Neural cell (in vitro differentiated cells): ENCODE results near the gene PCBP4. TPM values are rescaled to one million over a fixed set of nuclear protein-coding genes. Genes with fewer than 3 reads are reported as not detected.

Source experiments
- H2AFZ ChIP-seq: fragments of 200-600, 300-800 bp; sonication (generic), shearing (Covaris generic); 2 replicates; pipeline ENCODE4 v1.6.0; 2014; ENCODE audit warnings: low read depth, mild to moderate bottlenecking, antibody characterized with exemption, low read length, moderate library complexity
- H3F3A ChIP-seq: fragments of 200-600 bp; shearing (Covaris generic); 2 replicates; pipeline ENCODE4 v1.6.1; 2016; ENCODE audit warnings: mild to moderate bottlenecking, moderate library complexity, mixed read lengths, antibody characterized with exemption, low read length; ENCODE audit not compliant: insufficient read depth, poor library complexity, severe bottlenecking
- H3K27ac ChIP-seq: fragments of 200-600, 300-800 bp; sonication (generic), shearing (Covaris generic); 2 replicates; pipeline ENCODE4 v1.5.1; 2014; ENCODE audit warnings: mild to moderate bottlenecking, low read length, moderate library complexity
- H3K27me3 ChIP-seq: fragments of 300-800, 200-600 bp; sonication (generic), shearing (Covaris generic); 2 replicates; pipeline ENCODE4 v1.6.0; 2014; ENCODE audit warnings: mild to moderate bottlenecking, low read depth, low read length, moderate library complexity; ENCODE audit not compliant: insufficient read depth
- H3K36me3 ChIP-seq: fragments of 300-800, 200-600 bp; sonication (generic), shearing (Covaris generic); 2 replicates; pipeline ENCODE4 v1.5.1; 2014; ENCODE audit warnings: mild to moderate bottlenecking, antibody characterized with exemption, low read length, moderate library complexity; ENCODE audit not compliant: insufficient read depth
- H3K4me2 ChIP-seq: fragments of 300-800, 200-600 bp; sonication (generic), shearing (Covaris generic); 2 replicates; pipeline ENCODE4 v1.6.0; 2014; ENCODE audit warnings: mild to moderate bottlenecking, low read length
- H3K4me3 ChIP-seq: fragments of 300-800, 200-600 bp; sonication (generic), shearing (Covaris generic); 2 replicates; pipeline ENCODE4 v1.5.1; 2014; ENCODE audit warnings: mild to moderate bottlenecking, low read length, moderate library complexity
- H3K79me2 ChIP-seq: fragments of 200-600 bp; shearing (Covaris generic); replicated peaks from 2 replicates; pipeline ENCODE4 v1.6.0; 2014; ENCODE audit warnings: mild to moderate bottlenecking, low read length, moderate library complexity; ENCODE audit not compliant: insufficient read depth
- H3K9ac ChIP-seq: fragments of 300-800, 200-600 bp; sonication (generic), shearing (Covaris generic); 2 replicates; pipeline ENCODE4 v1.6.1; 2016; ENCODE audit warnings: mild to moderate bottlenecking, low read length, mixed read lengths
- H3K9me2 ChIP-seq: fragments of 200-600 bp; shearing (Covaris generic); 2 replicates; pipeline ENCODE4 v1.6.1; 2016; ENCODE audit warnings: mild to moderate bottlenecking, low read length, mixed read lengths; ENCODE audit not compliant: insufficient read depth
- H3K9me3 ChIP-seq: fragments of 200-600, 300-800 bp; sonication (generic), shearing (Covaris generic); 2 replicates; pipeline ENCODE4 v1.6.1; 2016; ENCODE audit warnings: mild to moderate bottlenecking, mixed run types, low read length, moderate library complexity, mixed read lengths
- H4K20me1 ChIP-seq: fragments of 200-600 bp; shearing (Covaris generic); 2 replicates; pipeline ENCODE4 v1.6.1; 2016; ENCODE audit warnings: mild to moderate bottlenecking, mixed run types; ENCODE audit not compliant: insufficient read depth
- CTCF ChIP-seq: fragments of 450-650 bp; IDR thresholded peaks from 2 replicates; pipeline ENCODE4 v1.5.1; 2014; ENCODE audit warnings: antibody characterized with exemption, mild to moderate bottlenecking, moderate library complexity; ENCODE audit not compliant: poor library complexity, severe bottlenecking
- EP300 ChIP-seq: fragments of 450-650 bp; conservative IDR thresholded peaks from 2 replicates; pipeline ENCODE4 v1.6.1; 2014; ENCODE audit warnings: antibody characterized with exemption, mild to moderate bottlenecking, moderate library complexity; ENCODE audit not compliant: poor library complexity, severe bottlenecking
- EZH2 ChIP-seq: fragments of 200-600, 300-800 bp; shearing (Covaris generic), sonication (generic); IDR thresholded peaks from 2 replicates; pipeline ENCODE4 v1.6.1; 2014; ENCODE audit warnings: antibody characterized with exemption, low read length, borderline replicate concordance, mild to moderate bottlenecking; ENCODE audit not compliant: insufficient read depth, poor library complexity, severe bottlenecking
- MXI1 ChIP-seq: fragments of 450-650 bp; conservative IDR thresholded peaks from 2 replicates; pipeline ENCODE4 v1.6.1; 2014; ENCODE audit warnings: antibody characterized with exemption, mild to moderate bottlenecking; ENCODE audit not compliant: poor library complexity, severe bottlenecking
- POLR2AphosphoS5 ChIP-seq: IDR thresholded peaks from 2 replicates; pipeline ENCODE4 v1.6.1; 2012
- RAD21 ChIP-seq: fragments of 450-650 bp; conservative IDR thresholded peaks from 2 replicates; pipeline ENCODE4 v1.6.1; 2014; ENCODE audit warnings: antibody characterized with exemption, mild to moderate bottlenecking, moderate library complexity
- SMC3 ChIP-seq: fragments of 450-650 bp; conservative IDR thresholded peaks from 2 replicates; pipeline ENCODE4 v1.6.1; 2014; ENCODE audit warnings: antibody characterized with exemption, mild to moderate bottlenecking, moderate library complexity; ENCODE audit not compliant: poor library complexity
- TAF1 ChIP-seq: IDR thresholded peaks from 2 replicates; pipeline ENCODE4 v1.6.1; 2012; ENCODE audit warnings: low read depth
- polyA plus RNA-seq: library from polyadenylated mRNA; depleted of rRNA; stranded (reverse); fragments of >200 nt; gene quantifications from 2 replicates; pipeline ENCODE4 v1.2.3, GENCODE V29; 2014
- TF ChIP-seq, protein P1 (sequence below): IDR thresholded peaks from 2 replicates; pipeline ENCODE4 v1.6.1; 2012; ENCODE audit warnings: borderline replicate concordance

The PCBP4 gene
- polyA plus RNA-seq, 1 donor from 2014 or later: 251 TPM

DNA sequence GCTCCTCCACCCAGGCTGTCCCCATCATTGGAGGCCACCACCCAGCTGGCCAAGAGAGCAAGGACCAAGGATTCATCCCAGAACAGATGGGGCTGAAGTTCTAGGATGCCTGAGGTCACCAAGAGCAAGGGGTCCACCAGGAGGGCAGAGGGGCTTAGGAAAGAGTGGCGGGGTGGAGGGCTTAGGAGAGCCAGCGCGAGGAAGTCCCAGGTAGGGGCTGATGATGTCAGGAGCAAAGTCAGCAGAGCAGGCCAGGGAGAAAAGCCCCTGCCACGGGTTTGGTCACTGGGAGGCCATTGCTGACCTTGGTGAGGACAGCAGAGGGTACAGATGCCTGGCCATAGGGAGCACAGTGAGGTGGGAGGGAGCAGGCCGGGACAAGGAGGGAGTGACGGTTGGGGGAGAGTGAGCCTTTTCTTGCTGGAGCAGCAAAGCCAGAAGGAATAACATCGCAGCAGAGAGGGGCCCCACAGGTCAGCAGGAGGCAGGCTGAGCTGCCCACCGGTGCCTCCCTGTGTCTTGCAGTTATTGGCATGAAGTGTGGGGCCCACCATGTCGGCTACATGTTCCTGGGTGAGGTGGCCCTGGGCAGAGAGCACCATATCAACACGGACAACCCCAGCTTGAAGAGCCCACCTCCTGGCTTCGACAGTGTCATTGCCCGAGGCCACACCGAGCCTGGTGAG, 19.9 kb downstream of the PCBP4 start:
- H3K9me2 ChIP-seq: no peaks in the 10 kb centered on the region
- H3K9me3 ChIP-seq: no peaks in the 10 kb centered on the region
- no peak overlapping the region for H3K4me2 ChIP-seq
- H3K9ac ChIP-seq: no peak overlapping the region
- H3F3A ChIP-seq: no peaks in the 10 kb centered on the region
- H3K4me3 ChIP-seq: no peak overlapping the region
- H3K36me3 ChIP-seq: no peaks in the 10 kb centered on the region
- H3K27me3 ChIP-seq: no peaks in the 10 kb centered on the region
- H3K79me2 ChIP-seq: no peaks in the 10 kb centered on the region
- no peak overlapping the region for H2AFZ ChIP-seq
- H3K27ac ChIP-seq: no peak overlapping the region
- H4K20me1 ChIP-seq: no peaks in the 10 kb centered on the region
- TF ChIP-seq TAF1: no peak
- TF ChIP-seq EP300: no peak
- TF ChIP-seq RAD21: no peak
- TF ChIP-seq, protein P1, sequence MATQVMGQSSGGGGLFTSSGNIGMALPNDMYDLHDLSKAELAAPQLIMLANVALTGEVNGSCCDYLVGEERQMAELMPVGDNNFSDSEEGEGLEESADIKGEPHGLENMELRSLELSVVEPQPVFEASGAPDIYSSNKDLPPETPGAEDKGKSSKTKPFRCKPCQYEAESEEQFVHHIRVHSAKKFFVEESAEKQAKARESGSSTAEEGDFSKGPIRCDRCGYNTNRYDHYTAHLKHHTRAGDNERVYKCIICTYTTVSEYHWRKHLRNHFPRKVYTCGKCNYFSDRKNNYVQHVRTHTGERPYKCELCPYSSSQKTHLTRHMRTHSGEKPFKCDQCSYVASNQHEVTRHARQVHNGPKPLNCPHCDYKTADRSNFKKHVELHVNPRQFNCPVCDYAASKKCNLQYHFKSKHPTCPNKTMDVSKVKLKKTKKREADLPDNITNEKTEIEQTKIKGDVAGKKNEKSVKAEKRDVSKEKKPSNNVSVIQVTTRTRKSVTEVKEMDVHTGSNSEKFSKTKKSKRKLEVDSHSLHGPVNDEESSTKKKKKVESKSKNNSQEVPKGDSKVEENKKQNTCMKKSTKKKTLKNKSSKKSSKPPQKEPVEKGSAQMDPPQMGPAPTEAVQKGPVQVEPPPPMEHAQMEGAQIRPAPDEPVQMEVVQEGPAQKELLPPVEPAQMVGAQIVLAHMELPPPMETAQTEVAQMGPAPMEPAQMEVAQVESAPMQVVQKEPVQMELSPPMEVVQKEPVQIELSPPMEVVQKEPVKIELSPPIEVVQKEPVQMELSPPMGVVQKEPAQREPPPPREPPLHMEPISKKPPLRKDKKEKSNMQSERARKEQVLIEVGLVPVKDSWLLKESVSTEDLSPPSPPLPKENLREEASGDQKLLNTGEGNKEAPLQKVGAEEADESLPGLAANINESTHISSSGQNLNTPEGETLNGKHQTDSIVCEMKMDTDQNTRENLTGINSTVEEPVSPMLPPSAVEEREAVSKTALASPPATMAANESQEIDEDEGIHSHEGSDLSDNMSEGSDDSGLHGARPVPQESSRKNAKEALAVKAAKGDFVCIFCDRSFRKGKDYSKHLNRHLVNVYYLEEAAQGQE: no peak
- no peak for TF ChIP-seq CTCF
- TF ChIP-seq POLR2AphosphoS5: no peak
- TF ChIP-seq EZH2: no peak
- no peak for TF ChIP-seq SMC3

DNA sequence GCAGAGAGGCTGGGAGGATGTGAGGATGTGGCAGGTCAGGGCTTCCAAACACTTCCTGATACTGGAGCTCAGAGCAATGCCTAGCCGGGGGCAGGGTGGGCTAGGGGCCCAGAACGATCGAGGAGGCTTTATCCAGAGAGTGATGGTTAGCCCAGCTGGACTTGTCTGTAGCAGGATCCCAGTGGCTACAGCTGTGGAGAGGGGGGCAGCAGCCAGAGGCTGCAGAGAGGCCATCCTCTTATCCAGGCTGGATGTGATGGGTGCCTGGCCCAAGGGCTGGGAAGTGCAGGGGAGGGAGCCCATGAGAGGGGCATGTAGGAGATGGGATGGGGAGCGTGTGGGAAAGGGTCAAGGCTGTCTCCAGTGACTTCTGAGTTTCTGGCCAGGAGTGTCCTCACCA, 20.5 kb downstream of the PCBP4 start:
- H3K9me3 ChIP-seq: no peaks in the 10 kb centered on the region
- H4K20me1 ChIP-seq: no peaks in the 10 kb centered on the region
- H2AFZ ChIP-seq: no peak overlapping the region
- H3F3A ChIP-seq: no peaks in the 10 kb centered on the region
- H3K4me3 ChIP-seq: no peak overlapping the region
- H3K79me2 ChIP-seq: no peaks in the 10 kb centered on the region
- no peaks in the 10 kb centered on the region for H3K27me3 ChIP-seq
- no peak for TF ChIP-seq POLR2AphosphoS5
- no peak for TF ChIP-seq RAD21
- no peak for TF ChIP-seq EZH2
- TF ChIP-seq EP300: no peak
- TF ChIP-seq CTCF: no peak
- no peak for TF ChIP-seq SMC3
- no peak for TF ChIP-seq TAF1
- TF ChIP-seq MXI1: no peak
- TF ChIP-seq, protein P1: no peak
- no peaks in the 10 kb centered on the region for H3K9me2 ChIP-seq
- H3K27ac ChIP-seq: no peak overlapping the region
- no peaks in the 10 kb centered on the region for H3K36me3 ChIP-seq
- H3K9ac ChIP-seq: no peak overlapping the region
- H3K4me2 ChIP-seq: no peak overlapping the region
